PC-3 (cell line): ENCODE measurements around the gene LGALS3BP.

Source experiments
- CTCF ChIP-seq: fragments of 300-600 bp; sonication (generic); conservative IDR thresholded peaks from 2 replicates; pipeline ENCODE4 v1.5.1; 2017; ENCODE audit warnings: antibody characterized with exemption, low read depth, mild to moderate bottlenecking, low read length
- EZH2phosphoT487 ChIP-seq: fragments of 300-600 bp; sonication (generic); IDR thresholded peaks from 2 replicates; pipeline ENCODE4 v1.6.1; 2018; ENCODE audit warnings: mild to moderate bottlenecking, antibody characterized with exemption, low read length, borderline replicate concordance

DNA sequence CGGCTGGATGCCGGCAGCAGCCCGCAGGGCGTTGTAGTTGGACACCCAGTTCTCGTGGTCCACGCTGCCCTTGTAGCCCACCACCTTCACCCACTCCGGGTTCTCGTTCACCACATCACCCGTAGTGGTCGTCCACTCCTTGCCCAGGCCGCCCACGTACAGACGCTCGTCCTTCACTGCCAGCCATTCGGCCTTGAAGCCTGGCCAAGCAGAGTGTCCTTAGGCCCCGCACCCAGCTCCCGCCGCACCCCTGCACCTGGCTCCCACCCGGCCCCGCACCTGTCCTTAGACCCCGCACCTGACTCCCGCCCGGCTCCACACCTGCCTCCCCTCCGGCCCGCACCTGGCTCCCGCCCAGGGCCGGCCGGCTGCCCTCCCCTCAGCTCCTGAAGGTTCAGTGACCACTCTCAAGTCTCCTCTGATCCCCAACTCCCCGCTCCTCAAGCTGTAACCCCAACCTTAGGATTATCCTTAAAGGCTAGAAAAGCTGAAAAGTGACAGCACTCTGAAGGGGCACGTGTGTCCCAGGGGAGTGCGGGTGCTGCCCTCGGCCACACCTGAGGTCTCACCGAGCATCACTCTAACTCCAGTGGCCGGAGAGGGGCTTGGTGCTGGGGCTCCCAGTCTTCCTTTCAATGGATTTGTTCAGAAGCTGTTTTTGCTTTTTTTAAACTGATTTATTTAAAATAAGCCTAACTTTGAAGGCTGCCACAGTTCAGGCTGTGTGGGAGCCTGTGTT lies 15.5 kb upstream of the LGALS3BP start:
- no peak for TF ChIP-seq CTCF
- TF ChIP-seq EZH2phosphoT487, result no peak
